Transverse colon (tissue), 4 donors: ENCODE data around the gene VWA8. TPM values are rescaled to one million over a fixed set of nuclear protein-coding genes. Genes with fewer than 3 reads are reported as not detected.

Experiments used
- DNase-seq: peaks from one replicate; pipeline ENCODE4 v3.0.0-alpha.2; 2019
- H3K27ac ChIP-seq, 4 donors: fragments of 200-600 bp; sonication (generic); 2 replicates each; pipeline ENCODE4 v1.5.1; 2016 to 2018; ENCODE audit warnings: inconsistent platforms in 4 of 4
- H3K27me3 ChIP-seq: fragments of 200-600 bp; sonication (generic); 2 replicates; pipeline ENCODE4 v1.5.1; 2017; ENCODE audit warnings: inconsistent platforms
- H3K36me3 ChIP-seq, 4 donors: fragments of 200-600 bp; sonication (generic); 2 replicates each; pipeline ENCODE4 v1.5.1; 2017 to 2019; ENCODE audit warnings: inconsistent platforms in 4 of 4
- H3K4me1 ChIP-seq, 4 donors: fragments of 200-600 bp; sonication (generic); 2 replicates each; pipeline ENCODE4 v1.5.1; 2017 to 2020; ENCODE audit warnings: inconsistent platforms in 4 of 4
- H3K4me3 ChIP-seq, 4 donors: fragments of 200-600 bp; sonication (generic); 1 replicate in 1 of 4; 2 replicates in 3 of 4; pipeline versions ENCODE4 v1.5.1 to v1.6.1; 2017 to 2019; ENCODE audit warnings: inconsistent platforms in 4 of 4
- H3K9me3 ChIP-seq, 2 donors: fragments of 200-600 bp; sonication (generic); 2 replicates each; pipeline ENCODE4 v1.5.1; 2017 to 2019; ENCODE audit warnings: inconsistent platforms in 2 of 2
- CTCF ChIP-seq, 5 experiments: fragments of 200-600 bp in 3 of 5; fragments of 450-650 bp in 2 of 5; sonication (generic) in 3 of 5; IDR thresholded peaks; 1 replicate in 2 of 5; 2 replicates in 3 of 5; pipeline ENCODE4 v1.5.1; 2016 to 2017; ENCODE audit warnings: antibody characterized with exemption in 5 of 5, inconsistent platforms in 3 of 5, mild to moderate bottlenecking in 2 of 5, moderate library complexity in 1 of 5
- EP300 ChIP-seq: sonication (generic); formaldehyde crosslinking; IDR thresholded peaks from one replicate; pipeline ENCODE4 v1.6.1; 2017; ENCODE audit warnings: antibody characterized with exemption, low read depth
- POLR2A ChIP-seq: fragments of 450-650 bp; IDR thresholded peaks from one replicate; pipeline ENCODE4 v1.6.1; 2016; ENCODE audit warnings: antibody characterized with exemption, mild to moderate bottlenecking, moderate library complexity
- POLR2AphosphoS5 ChIP-seq, 3 donors: sonication (generic); formaldehyde crosslinking; IDR thresholded peaks; one replicate each; pipeline ENCODE4 v1.6.1; 2016; ENCODE audit warnings: antibody characterized with exemption in 3 of 3
- WGBS, 2 donors: methylation state at CpG; one replicate each; pipeline ENCODE4 v1.1.5; 2018; ENCODE audit warnings: low coverage in 1 of 2; 5-methylcytosine and 5-hydroxymethylcytosine counted together
- in situ Hi-C, 4 donors: fragments of 200-750 bp; cut with MboI; loops; one replicate each; pipeline versions ENCODE4 v1.15.0 to v1.15.1; 2017; ENCODE audit warnings: low sequenced_read_pairs in 3 of 4, low pct_ligation_motif_present in 1 of 4, low pct_unique_long_range_greater_than_20kb in 1 of 4
- intact Hi-C: fragments of 100-400 bp; cut with DNase I; formaldehyde crosslinking; loops from one replicate; pipeline ENCODE4 v1.15.1; 2023; ENCODE audit warnings: low total_unique reads
- total RNA-seq, 4 donors: library from RNA; depleted of rRNA; stranded (reverse); fragments of >200 nt; gene quantifications; one replicate each; pipeline ENCODE4 v1.1.0, GENCODE V29; 2016

Gene VWA8
- total RNA-seq, 4 donors from 2014 or later: 12.7 to 65.1 (median 35.0) TPM

- intact Hi-C loops (no loop called here), in situ Hi-C loops (no loop called here)
- no peaks in the 10 kb centered on the region for H3K36me3 ChIP-seq
- no peak for DNase-seq
- H3K4me1 ChIP-seq: peaks cover 0 to 3% (median 0%) of the 10 kb centered on the region in 4 donors
- no peak for TF ChIP-seq POLR2AphosphoS5 (IDR thresholded peaks at IDR 0.05)
- no peak for TF ChIP-seq CTCF (IDR thresholded peaks at IDR 0.05)
- no peak for TF ChIP-seq EP300
- TF ChIP-seq POLR2A: no peak
- H3K27me3 ChIP-seq: no peaks in the 10 kb centered on the region
- no peaks in the 10 kb centered on the region for H3K9me3 ChIP-seq
- WGBS, 2 donors: 88 to 89% methylated on average over 1 of the region's 1 CpG
- H3K27ac ChIP-seq: no peak overlapping the region
- H3K4me3 ChIP-seq: no peak overlapping the region
Observed at GRCh38 chr13:41767801-41768200, 193.1 kb downstream of the VWA8 start.

GRCh38 chr13:41766439-41766838, 194.5 kb downstream of the VWA8 start:
- Histone ChIP-seq H3K4me1 (peaks cover 0 to 3% (median 0%) of the 10 kb centered on the region in 4 donors), H3K9me3 (no peaks in the 10 kb centered on the region), H3K27me3 (no peaks in the 10 kb centered on the region), H3K36me3 (no peaks in the 10 kb centered on the region), H3K4me3 (no peak overlapping the region), H3K27ac (no peak overlapping the region)
- WGBS, 2 donors: 80 to 85% methylated on average over 1 of the region's 1 CpG
- TF ChIP-seq POLR2A (no peak), CTCF (IDR thresholded peaks at IDR 0.05) (no peak), EP300 (no peak), POLR2AphosphoS5 (IDR thresholded peaks at IDR 0.05) (no peak)
- no peak for DNase-seq
- intact Hi-C loops (no loop called here), in situ Hi-C loops (no loop called here)

GRCh38 chr13:41765813-41766212, 195.1 kb downstream of the VWA8 start:
- in situ Hi-C loops (no loop called here), intact Hi-C loops (no loop called here)
- Histone ChIP-seq H3K27me3 (no peaks in the 10 kb centered on the region), H3K4me1 (peaks cover 0 to 3% (median 0%) of the 10 kb centered on the region in 4 donors), H3K27ac (no peak overlapping the region), H3K4me3 (no peak overlapping the region), H3K9me3 (no peaks in the 10 kb centered on the region), H3K36me3 (peaks cover 0 to under 1% (median 0%) of the 10 kb centered on the region in 4 donors)
- TF ChIP-seq POLR2AphosphoS5 (IDR thresholded peaks at IDR 0.05) (no peak), EP300 (no peak), CTCF (IDR thresholded peaks at IDR 0.05) (no peak), POLR2A (no peak)
- 88 to 96% methylated on average over 5 of the region's 5 CpGs for WGBS, 2 donors
- DNase-seq: no peak

GRCh38 chr13:41765020-41765419, 195.9 kb downstream of the VWA8 start:
- Histone ChIP-seq H3K4me3 (no peak overlapping the region), H3K4me1 (peaks cover 0 to 3% (median 0%) of the 10 kb centered on the region in 4 donors), H3K36me3 (peaks cover 0 to 5% (median 0%) of the 10 kb centered on the region in 4 donors), H3K27me3 (no peaks in the 10 kb centered on the region), H3K27ac (no peak overlapping the region), H3K9me3 (no peaks in the 10 kb centered on the region)
- intact Hi-C loops: no loop called here
- TF ChIP-seq CTCF (IDR thresholded peaks at IDR 0.05): no peak
- no peak for TF ChIP-seq POLR2A
- no peak for TF ChIP-seq POLR2AphosphoS5 (IDR thresholded peaks at IDR 0.05)
- TF ChIP-seq EP300: no peak
- 88% methylated on average over 1 of the region's 1 CpG for WGBS, 2 donors
- DNase-seq: no peak
- in situ Hi-C loops: no loop called here
